Activated CD4-positive, CD25-positive, alpha-beta regulatory T cell (primary cell): ENCODE results near the gene HIVEP3.
A peak's percentile ranks its signal among the peaks of the same experiment; 100 is the strongest.

Experiments used
- DNase-seq, 4 experiments: peaks; one replicate each; lab custom pipeline; 2025; lab: John Stamatoyannopoulos, UW

HIVEP3 gene

GRCh38 chr1:41497056-41497440 is 421.7 kb downstream of the HIVEP3 start:
- DNase-seq: no peak

GRCh38 chr1:41496080-41497055 is 422.4 kb downstream of the HIVEP3 start:
- no peak for DNase-seq

- DNase-seq: no peak
These were observed 423.3 kb downstream of the HIVEP3 start for GRCh38 chr1:41495210-41495948.

- DNase-seq: no peak
These were observed 424.1 kb downstream of the HIVEP3 start for GRCh38 chr1:41494351-41495209.

- DNase-seq: no peak
These were observed 424.9 kb downstream of the HIVEP3 start for GRCh38 chr1:41493626-41494350.

GRCh38 chr1:41493117-41493536 is 425.6 kb downstream of the HIVEP3 start:
- DNase-seq: no peak

- peak in 1 of 4 experiments; percentile 17 for DNase-seq
These were observed 426.3 kb downstream of the HIVEP3 start for GRCh38 chr1:41492341-41492848.

- DNase-seq: no peak
These were observed 427.8 kb downstream of the HIVEP3 start for GRCh38 chr1:41490911-41491310.

- DNase-seq: no peak
These were observed 429.2 kb downstream of the HIVEP3 start for GRCh38 chr1:41489561-41489960.

- no peak for DNase-seq
These were observed 430.4 kb downstream of the HIVEP3 start for GRCh38 chr1:41488040-41488951.

- DNase-seq: no peak
These were observed 431.3 kb downstream of the HIVEP3 start for GRCh38 chr1:41487126-41488039.

- no peak for DNase-seq
These were observed 432.2 kb downstream of the HIVEP3 start for GRCh38 chr1:41486371-41487125.

GRCh38 chr1:41486053-41486370 is 432.7 kb downstream of the HIVEP3 start:
- DNase-seq: no peak

GRCh38 chr1:41485605-41486004 is 433.1 kb downstream of the HIVEP3 start:
- no peak for DNase-seq

GRCh38 chr1:41484402-41485241 is 434.1 kb downstream of the HIVEP3 start, which contains the start of gene EDN2:
TSS of gene EDN2 (minus strand) at chr1:41484683. CDS start at chr1:41484601, 82 bp downstream.
- DNase-seq: no peak

- DNase-seq: no peak
These were observed 434.7 kb downstream of the HIVEP3 start for GRCh38 chr1:41483960-41484401.
